ENCODE results near the gene TNIP1.

Gene TNIP1

DNA sequence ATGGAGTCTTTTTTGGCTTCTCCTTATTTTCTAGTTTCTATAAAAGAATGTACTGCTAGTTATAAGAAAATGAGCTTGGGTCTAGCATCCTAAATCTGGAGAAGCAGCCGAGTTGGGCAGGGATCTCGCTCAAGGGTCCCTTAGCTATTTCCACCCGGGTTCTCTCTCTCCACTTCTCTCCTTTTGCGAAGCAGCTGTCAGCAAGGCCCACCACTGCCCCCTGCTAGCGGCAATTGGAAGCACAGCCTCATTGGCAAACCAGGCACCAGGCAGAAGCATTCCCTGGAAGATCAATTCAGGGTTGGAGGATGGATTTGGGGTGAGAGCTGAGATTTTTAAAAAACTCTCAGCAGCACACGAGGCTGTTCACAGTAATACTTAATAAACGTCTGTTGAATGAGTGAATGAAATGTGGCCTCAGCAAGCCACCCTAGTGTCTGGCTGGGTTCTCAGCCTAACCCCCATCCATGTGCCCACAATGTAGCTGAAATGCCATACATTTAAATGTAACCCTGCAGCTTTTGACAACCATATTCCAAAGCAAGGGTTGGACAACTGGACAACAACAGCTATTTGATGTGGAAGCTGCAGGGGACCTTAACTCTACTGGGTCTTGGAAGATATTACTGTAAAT is 34.6 kb upstream of the TNIP1 start:
- H3K4me1 ChIP-seq = no peaks in the 10 kb centered on the region
- DNase-seq = peak; percentile 77
- no peaks in the 10 kb centered on the region for H3K27me3 ChIP-seq
- H3K36me3 ChIP-seq = peaks cover 4% of the 10 kb centered on the region; the same call in 1 of the 2 replicates
- no peak overlapping the region for H3K4me3 ChIP-seq (ENCODE audit: low read depth, low read length)
- H3K9me3 ChIP-seq = no peaks in the 10 kb centered on the region
- TF ChIP-seq, protein P1, sequence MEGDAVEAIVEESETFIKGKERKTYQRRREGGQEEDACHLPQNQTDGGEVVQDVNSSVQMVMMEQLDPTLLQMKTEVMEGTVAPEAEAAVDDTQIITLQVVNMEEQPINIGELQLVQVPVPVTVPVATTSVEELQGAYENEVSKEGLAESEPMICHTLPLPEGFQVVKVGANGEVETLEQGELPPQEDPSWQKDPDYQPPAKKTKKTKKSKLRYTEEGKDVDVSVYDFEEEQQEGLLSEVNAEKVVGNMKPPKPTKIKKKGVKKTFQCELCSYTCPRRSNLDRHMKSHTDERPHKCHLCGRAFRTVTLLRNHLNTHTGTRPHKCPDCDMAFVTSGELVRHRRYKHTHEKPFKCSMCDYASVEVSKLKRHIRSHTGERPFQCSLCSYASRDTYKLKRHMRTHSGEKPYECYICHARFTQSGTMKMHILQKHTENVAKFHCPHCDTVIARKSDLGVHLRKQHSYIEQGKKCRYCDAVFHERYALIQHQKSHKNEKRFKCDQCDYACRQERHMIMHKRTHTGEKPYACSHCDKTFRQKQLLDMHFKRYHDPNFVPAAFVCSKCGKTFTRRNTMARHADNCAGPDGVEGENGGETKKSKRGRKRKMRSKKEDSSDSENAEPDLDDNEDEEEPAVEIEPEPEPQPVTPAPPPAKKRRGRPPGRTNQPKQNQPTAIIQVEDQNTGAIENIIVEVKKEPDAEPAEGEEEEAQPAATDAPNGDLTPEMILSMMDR (IDR thresholded peaks at IDR 0.05; ENCODE audit: low read depth, low read length) = peak; percentile 95

DNA sequence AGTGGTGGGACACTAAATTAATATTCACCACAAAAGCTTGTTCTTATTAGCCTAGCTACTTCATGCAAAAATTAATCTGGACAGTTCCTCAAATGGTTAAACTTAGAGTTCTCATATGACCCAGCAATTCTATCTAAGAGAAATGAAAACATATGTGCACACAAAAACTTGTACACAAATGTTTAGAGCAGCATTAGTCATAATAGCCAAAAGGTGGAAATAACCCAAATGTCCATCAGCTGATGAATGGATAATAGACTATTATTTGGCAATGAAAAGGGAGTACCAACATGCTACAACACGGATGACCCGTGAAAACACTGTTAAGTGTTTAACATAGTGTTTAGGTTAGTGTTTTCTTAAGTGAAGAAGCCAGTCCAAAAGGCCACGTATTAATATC is 32.8 kb upstream of the TNIP1 start:
- H3K4me1 ChIP-seq = no peaks in the 10 kb centered on the region; the same call in 1 of the 2 replicates
- no peak overlapping the region for H3K4me3 ChIP-seq (ENCODE audit: low read depth, low read length)
- H3K9me3 ChIP-seq = no peaks in the 10 kb centered on the region
- H3K27me3 ChIP-seq = no peaks in the 10 kb centered on the region
- TF ChIP-seq, protein P1 (IDR thresholded peaks at IDR 0.05; ENCODE audit: low read depth, low read length) = no peak
- peaks cover 4% of the 10 kb centered on the region; the same call in 1 of the 2 replicates for H3K36me3 ChIP-seq
- DNase-seq = no peak

DNA sequence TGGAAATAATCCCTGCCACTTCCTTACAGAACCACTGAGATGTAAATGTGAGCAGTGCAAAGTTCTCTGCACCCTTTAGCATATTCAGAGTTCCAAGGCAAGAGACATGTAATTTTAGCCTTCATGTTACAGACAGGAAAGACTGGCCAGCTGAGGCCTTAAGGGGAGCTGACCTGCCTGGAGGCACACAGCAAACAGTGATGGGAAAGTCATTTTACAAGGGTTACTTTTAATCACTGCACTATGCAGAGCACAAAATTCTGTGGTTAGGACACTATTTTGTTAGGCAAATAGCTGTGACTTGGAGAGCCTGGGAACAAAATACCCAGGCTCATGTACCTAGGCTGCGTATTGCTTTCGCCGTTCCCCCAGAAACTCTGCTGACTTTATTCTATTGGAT is 30.2 kb upstream of the TNIP1 start:
- Histone ChIP-seq H3K4me3 (ENCODE audit: low read depth, low read length) (no peak overlapping the region), H3K4me1 (no peaks in the 10 kb centered on the region; the same call in 1 of the 2 replicates), H3K9me3 (no peaks in the 10 kb centered on the region), H3K27me3 (no peaks in the 10 kb centered on the region), H3K36me3 (peaks cover 4% of the 10 kb centered on the region; the same call in 1 of the 2 replicates)
- no peak for DNase-seq
- TF ChIP-seq, protein P1 (IDR thresholded peaks at IDR 0.05; ENCODE audit: low read depth, low read length) = no peak

DNA sequence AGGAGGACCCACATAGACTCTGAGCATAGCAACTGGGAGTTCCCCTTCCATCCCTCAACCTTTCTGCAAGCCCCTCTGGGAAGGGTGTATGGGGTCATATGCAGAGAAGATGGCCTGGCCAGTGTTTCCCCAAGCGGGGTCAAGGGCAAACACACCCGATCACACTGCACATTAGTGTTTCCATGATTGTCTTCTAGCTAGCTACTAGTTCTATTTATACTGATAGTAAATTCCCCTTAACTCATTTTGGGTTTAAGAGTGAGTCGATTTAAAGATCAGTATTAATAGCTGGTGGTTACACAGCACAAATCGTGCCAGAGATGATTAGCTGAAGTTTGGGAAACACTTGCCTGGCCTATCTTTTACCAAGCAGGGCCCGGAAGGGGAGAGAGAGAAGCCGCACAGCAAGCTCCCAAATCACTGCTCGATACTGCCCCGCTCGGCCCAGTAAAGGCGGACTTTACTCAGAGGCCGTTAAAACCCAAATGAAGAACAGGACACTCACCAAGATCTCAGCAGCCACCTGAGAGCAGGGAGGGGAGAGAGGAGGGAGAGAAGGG is 29.4 kb upstream of the TNIP1 start:
- no peak for DNase-seq
- Histone ChIP-seq H3K36me3 (peaks cover 4% of the 10 kb centered on the region; the same call in 1 of the 2 replicates), H3K4me3 (ENCODE audit: low read depth, low read length) (no peak overlapping the region), H3K27me3 (no peaks in the 10 kb centered on the region), H3K4me1 (no peaks in the 10 kb centered on the region; the same call in 1 of the 2 replicates), H3K9me3 (no peaks in the 10 kb centered on the region)
- TF ChIP-seq, protein P1 (IDR thresholded peaks at IDR 0.05; ENCODE audit: low read depth, low read length) = no peak

DNA sequence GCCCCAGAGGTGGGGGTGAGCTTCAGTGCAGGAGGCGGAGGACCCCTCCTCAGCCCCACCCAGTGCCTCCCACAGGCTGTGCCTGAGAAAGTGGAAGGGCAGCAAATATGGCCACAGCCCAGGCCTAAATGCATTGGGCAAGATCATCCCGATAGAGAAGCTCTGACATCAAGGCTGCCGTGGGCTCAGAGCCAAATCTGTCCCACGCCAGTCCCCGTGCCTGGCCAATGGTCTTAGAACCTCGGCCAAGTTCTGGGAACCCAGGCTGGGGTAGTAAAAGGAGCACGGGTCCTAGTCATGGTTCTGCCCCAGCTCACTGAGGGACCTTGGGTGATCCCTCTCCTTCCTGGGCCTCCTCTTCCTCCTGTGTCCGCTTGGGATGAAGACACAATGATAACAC is 27.7 kb upstream of the TNIP1 start:
- no peak overlapping the region for H3K4me3 ChIP-seq (ENCODE audit: low read depth, low read length)
- H3K4me1 ChIP-seq = no peaks in the 10 kb centered on the region; the same call in 1 of the 2 replicates
- H3K9me3 ChIP-seq = no peaks in the 10 kb centered on the region
- peak; percentile 18 for DNase-seq
- H3K36me3 ChIP-seq = no peaks in the 10 kb centered on the region; the same call in 1 of the 2 replicates
- H3K27me3 ChIP-seq = no peaks in the 10 kb centered on the region
- TF ChIP-seq, protein P1 (IDR thresholded peaks at IDR 0.05; ENCODE audit: low read depth, low read length) = no peak
